HepG2 (cell line): ENCODE results near the gene ZNF574.

Experiments used
- AGO1 ChIP-seq: fragments of 200-400 bp; formaldehyde crosslinking; IDR thresholded peaks from 2 replicates; pipeline ENCODE4 v1.6.1; 2017; ENCODE audit warnings: mild to moderate bottlenecking, low read depth, low read length, moderate library complexity; ENCODE audit not compliant: poor library complexity, severe bottlenecking
- BCLAF1 ChIP-seq: fragments of 450-650 bp; IDR thresholded peaks from 2 replicates; pipeline ENCODE4 v1.6.1; 2017; ENCODE audit warnings: mild to moderate bottlenecking
- CTCF ChIP-seq: sonication (generic); formaldehyde crosslinking; IDR thresholded peaks from 2 replicates; pipeline ENCODE4 v1.5.0; 2020; ENCODE audit warnings: mild to moderate bottlenecking, missing genetic modification reagents, moderate library complexity
- EZH2 ChIP-seq: conservative IDR thresholded peaks from 2 replicates; pipeline ENCODE4 v1.6.1; 2012; ENCODE audit warnings: mild to moderate bottlenecking, low read depth, low read length, moderate library complexity
- FLYWCH1 ChIP-seq: sonication (generic); formaldehyde crosslinking; IDR thresholded peaks from 2 replicates; pipeline ENCODE4 v1.8.1; 2023; ENCODE audit warnings: mild to moderate bottlenecking, missing genetic modification reagents
- JUN ChIP-seq: sonication (generic); formaldehyde crosslinking; IDR thresholded peaks from 2 replicates; pipeline ENCODE4 v1.4.0; 2020; ENCODE audit warnings: mild to moderate bottlenecking, missing genetic modification reagents
- KDM5B ChIP-seq: sonication (generic); formaldehyde crosslinking; IDR thresholded peaks from 2 replicates; pipeline ENCODE4 v1.4.0; 2020; ENCODE audit warnings: missing genetic modification reagents, mild to moderate bottlenecking, borderline replicate concordance
- MNT ChIP-seq: fragments of 450-650 bp; IDR thresholded peaks from 2 replicates; pipeline ENCODE4 v1.6.1; 2016
- PHF21A ChIP-seq: sonication (generic); formaldehyde crosslinking; IDR thresholded peaks from 2 replicates; pipeline ENCODE4 v1.5.0; 2020; ENCODE audit warnings: mild to moderate bottlenecking, missing genetic modification reagents
- POLR2A ChIP-seq, 2 experiments: IDR thresholded peaks; 2 replicates each; pipeline ENCODE4 v1.6.1; 2011; ENCODE audit warnings: low read depth in 2 of 2, low read length in 2 of 2, mild to moderate bottlenecking in 1 of 2, moderate library complexity in 1 of 2; ENCODE audit not compliant: insufficient read depth in 1 of 2
- ZNF232 ChIP-seq: sonication (generic); formaldehyde crosslinking; IDR thresholded peaks from 2 replicates; pipeline ENCODE4 v1.4.0; 2020; ENCODE audit warnings: missing genetic modification reagents, borderline replicate concordance
- ZNF318 ChIP-seq: sonication (generic); formaldehyde crosslinking; IDR thresholded peaks from 2 replicates; pipeline ENCODE4 v1.4.0; 2020; ENCODE audit warnings: mild to moderate bottlenecking, missing genetic modification reagents
- ZNF639 ChIP-seq: conservative IDR thresholded peaks from 2 replicates; pipeline ENCODE4 v1.6.1; 2018; ENCODE audit warnings: missing genetic modification reagents

- no peak for TF ChIP-seq KDM5B (CRISPR knock-in tag)
- TF ChIP-seq CTCF (CRISPR knock-in tag), result no peak
- no peak for TF ChIP-seq FLYWCH1
- TF ChIP-seq ZNF639 (CRISPR knock-in tag), result no peak
- no peak for TF ChIP-seq BCLAF1
- no peak for TF ChIP-seq MNT
- no peak for TF ChIP-seq PHF21A
- TF ChIP-seq POLR2A (IDR thresholded peaks at IDR 0.05; ENCODE audit: insufficient read depth in 1 of 2, low read depth in 2 of 2, low read length in 2 of 2), result no peak
- no peak for TF ChIP-seq EZH2
- TF ChIP-seq ZNF318 (CRISPR knock-in tag), result no peak
- TF ChIP-seq AGO1, result no peak
- no peak for TF ChIP-seq JUN (CRISPR knock-in tag)
- no peak for TF ChIP-seq ZNF232 (CRISPR knock-in tag)
Observed at GRCh38 chr19:42086770-42087550, 11.0 kb downstream of the ZNF574 start.
